ENCODE data around the gene MALAT1.

GRCh38 chr11:65502555-65503367 is 3.9 kb downstream of the MALAT1 start:
- no peak for TF ChIP-seq YY1 (IDR thresholded peaks at IDR 0.05; ENCODE audit: low read depth)
- TF ChIP-seq TAF1 (IDR thresholded peaks at IDR 0.05; ENCODE audit: low read depth): no peak
- TF ChIP-seq ZBTB7A (IDR thresholded peaks at IDR 0.05; ENCODE audit: low read depth): no peak
- no peak for TF ChIP-seq EGR1 (IDR thresholded peaks at IDR 0.05)
- TF ChIP-seq EP300 (IDR thresholded peaks at IDR 0.05; ENCODE audit: borderline replicate concordance): no peak
- TF ChIP-seq REST (IDR thresholded peaks at IDR 0.05; ENCODE audit: low read depth): no peak
- no peak for TF ChIP-seq CREB1 (IDR thresholded peaks at IDR 0.05; ENCODE audit: low read depth)
- TF ChIP-seq USF1 (IDR thresholded peaks at IDR 0.05): no peak
- no peak for TF ChIP-seq RAD21 (IDR thresholded peaks at IDR 0.05; ENCODE audit: low read depth)
- no peak for TF ChIP-seq CEBPB (IDR thresholded peaks at IDR 0.05)
- TF ChIP-seq MAX (IDR thresholded peaks at IDR 0.05): no peak
